ENCODE data around the gene CNDP1. TPM values are rescaled to one million over a fixed set of nuclear protein-coding genes. Genes with fewer than 3 reads are reported as not detected.

Gene CNDP1
- total and polyA plus RNA-seq, 4 donors: 0.09 to 21.1 (median 5.8) TPM

DNA sequence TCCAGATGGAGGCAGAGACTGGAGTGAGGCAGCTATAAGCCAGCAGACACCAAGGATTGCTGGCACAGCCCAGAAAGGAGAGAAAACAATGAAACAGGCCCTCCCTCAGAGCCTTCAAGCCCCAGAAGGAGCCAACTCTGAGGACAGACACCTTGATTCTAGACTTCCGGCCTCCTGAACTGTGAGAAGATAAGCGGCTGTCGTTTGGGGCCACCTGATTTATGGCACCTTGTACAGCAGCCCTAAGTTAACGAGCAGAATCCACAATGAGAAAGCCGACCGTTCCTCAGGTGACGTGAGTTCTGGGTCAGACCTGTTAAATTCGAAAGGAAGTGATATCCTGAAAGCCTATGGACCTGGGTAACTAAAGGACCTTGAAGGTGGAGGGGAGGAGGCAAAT lies 45.4 kb upstream of the CNDP1 start:
- H3K27me3 ChIP-seq (ENCODE audit: control insufficient read depth in 4 of 4, insufficient read depth in 4 of 4, low read length in 3 of 4): no peaks in the 10 kb centered on the region
- H3K27ac ChIP-seq (ENCODE audit: low read depth in 1 of 2, low read length in 2 of 2): no peak overlapping the region
- no peaks in the 10 kb centered on the region for H3K36me3 ChIP-seq (ENCODE audit: control insufficient read depth in 4 of 4, insufficient read depth in 3 of 4, low read depth in 1 of 4, low read length in 3 of 4)
- no peak overlapping the region for H3K9ac ChIP-seq (ENCODE audit: low read depth in 1 of 2, low read length in 2 of 2)
- no peaks in the 10 kb centered on the region for H3K9me3 ChIP-seq (ENCODE audit: control insufficient read depth in 4 of 4, low read length in 3 of 4)
- no peak overlapping the region for H3K4me3 ChIP-seq (ENCODE audit: low read depth in 1 of 3, low read length in 3 of 3)
- TF ChIP-seq NR2F2 (IDR thresholded peaks at IDR 0.05) (no peak), MAX (IDR thresholded peaks at IDR 0.05) (no peak), TAF1 (conservative IDR thresholded peaks at IDR 0.05) (no peak), GABPA (IDR thresholded peaks at IDR 0.05 in 1 of 2, conservative IDR thresholded peaks at IDR 0.05 in 1 of 2) (no peak), YY1 (IDR thresholded peaks at IDR 0.05) (no peak), HNF4A (conservative IDR thresholded peaks at IDR 0.05) (no peak), RAD21 (IDR thresholded peaks at IDR 0.05) (no peak), HNF4G (IDR thresholded peaks at IDR 0.05) (no peak), JUND (IDR thresholded peaks at IDR 0.05) (no peak), RXRA (IDR thresholded peaks at IDR 0.05) (no peak), SP1 (IDR thresholded peaks at IDR 0.05) (no peak), REST (IDR thresholded peaks at IDR 0.05) (no peak), FOXA2 (IDR thresholded peaks at IDR 0.05) (no peak), FOXA1 (IDR thresholded peaks at IDR 0.05) (no peak), EGR1 (IDR thresholded peaks at IDR 0.05; ENCODE audit: low read depth in 2 of 2) (no peak)
- TF ChIP-seq, protein P1, sequence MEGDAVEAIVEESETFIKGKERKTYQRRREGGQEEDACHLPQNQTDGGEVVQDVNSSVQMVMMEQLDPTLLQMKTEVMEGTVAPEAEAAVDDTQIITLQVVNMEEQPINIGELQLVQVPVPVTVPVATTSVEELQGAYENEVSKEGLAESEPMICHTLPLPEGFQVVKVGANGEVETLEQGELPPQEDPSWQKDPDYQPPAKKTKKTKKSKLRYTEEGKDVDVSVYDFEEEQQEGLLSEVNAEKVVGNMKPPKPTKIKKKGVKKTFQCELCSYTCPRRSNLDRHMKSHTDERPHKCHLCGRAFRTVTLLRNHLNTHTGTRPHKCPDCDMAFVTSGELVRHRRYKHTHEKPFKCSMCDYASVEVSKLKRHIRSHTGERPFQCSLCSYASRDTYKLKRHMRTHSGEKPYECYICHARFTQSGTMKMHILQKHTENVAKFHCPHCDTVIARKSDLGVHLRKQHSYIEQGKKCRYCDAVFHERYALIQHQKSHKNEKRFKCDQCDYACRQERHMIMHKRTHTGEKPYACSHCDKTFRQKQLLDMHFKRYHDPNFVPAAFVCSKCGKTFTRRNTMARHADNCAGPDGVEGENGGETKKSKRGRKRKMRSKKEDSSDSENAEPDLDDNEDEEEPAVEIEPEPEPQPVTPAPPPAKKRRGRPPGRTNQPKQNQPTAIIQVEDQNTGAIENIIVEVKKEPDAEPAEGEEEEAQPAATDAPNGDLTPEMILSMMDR (IDR thresholded peaks at IDR 0.05; ENCODE audit: low read depth, low read length, missing input control): no peak
- TF ChIP-seq, protein P2, sequence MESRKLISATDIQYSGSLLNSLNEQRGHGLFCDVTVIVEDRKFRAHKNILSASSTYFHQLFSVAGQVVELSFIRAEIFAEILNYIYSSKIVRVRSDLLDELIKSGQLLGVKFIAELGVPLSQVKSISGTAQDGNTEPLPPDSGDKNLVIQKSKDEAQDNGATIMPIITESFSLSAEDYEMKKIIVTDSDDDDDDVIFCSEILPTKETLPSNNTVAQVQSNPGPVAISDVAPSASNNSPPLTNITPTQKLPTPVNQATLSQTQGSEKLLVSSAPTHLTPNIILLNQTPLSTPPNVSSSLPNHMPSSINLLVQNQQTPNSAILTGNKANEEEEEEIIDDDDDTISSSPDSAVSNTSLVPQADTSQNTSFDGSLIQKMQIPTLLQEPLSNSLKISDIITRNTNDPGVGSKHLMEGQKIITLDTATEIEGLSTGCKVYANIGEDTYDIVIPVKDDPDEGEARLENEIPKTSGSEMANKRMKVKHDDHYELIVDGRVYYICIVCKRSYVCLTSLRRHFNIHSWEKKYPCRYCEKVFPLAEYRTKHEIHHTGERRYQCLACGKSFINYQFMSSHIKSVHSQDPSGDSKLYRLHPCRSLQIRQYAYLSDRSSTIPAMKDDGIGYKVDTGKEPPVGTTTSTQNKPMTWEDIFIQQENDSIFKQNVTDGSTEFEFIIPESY (IDR thresholded peaks at IDR 0.05): no peak
- TF ChIP-seq, protein P3, sequence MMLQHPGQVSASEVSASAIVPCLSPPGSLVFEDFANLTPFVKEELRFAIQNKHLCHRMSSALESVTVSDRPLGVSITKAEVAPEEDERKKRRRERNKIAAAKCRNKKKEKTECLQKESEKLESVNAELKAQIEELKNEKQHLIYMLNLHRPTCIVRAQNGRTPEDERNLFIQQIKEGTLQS (IDR thresholded peaks at IDR 0.05): no peak
- no peaks in the 10 kb centered on the region for H3K4me1 ChIP-seq (ENCODE audit: control insufficient read depth in 4 of 4, insufficient read depth in 4 of 4, low read length in 3 of 4)
- WGBS: 94% methylated on average over 8 of the region's 8 CpGs
- no peak for DNase-seq (ENCODE audit: low spot score)
